Measurements from ENCODE around the gene SLC2A9. TPM values are rescaled to one million over a fixed set of nuclear protein-coding genes. Genes with fewer than 3 reads are reported as not detected.

SLC2A9 gene
- total RNA-seq, 2 donors from 2014 or later = 1.1 to 1.8 TPM

- Mint-ChIP-seq H3K27me3 (no peaks in the 10 kb centered on the region), H3K4me1 (no peaks in the 10 kb centered on the region), H3K27ac (no peak overlapping the region), H3K4me3 (no peak overlapping the region), H3K36me3 (ENCODE audit: low read depth) (no peaks in the 10 kb centered on the region), H3K9me3 (no peaks in the 10 kb centered on the region)
- no peak for ATAC-seq (replicated peaks)
These were observed 88.1 kb downstream of the SLC2A9 start for GRCh38 chr4:9933184-9933583.

- Mint-ChIP-seq H3K4me1 (no peaks in the 10 kb centered on the region), H3K9me3 (no peaks in the 10 kb centered on the region), H3K27me3 (no peaks in the 10 kb centered on the region), H3K4me3 (no peak overlapping the region), H3K36me3 (ENCODE audit: low read depth) (no peaks in the 10 kb centered on the region), H3K27ac (no peak overlapping the region)
- no peak for ATAC-seq (replicated peaks)
These were observed 88.5 kb downstream of the SLC2A9 start for GRCh38 chr4:9932771-9933170.

- no peaks in the 10 kb centered on the region for H3K36me3 Mint-ChIP-seq (ENCODE audit: low read depth)
- no peak for ATAC-seq (replicated peaks)
- H3K27me3 Mint-ChIP-seq = no peaks in the 10 kb centered on the region
These were observed 90.2 kb downstream of the SLC2A9 start for GRCh38 chr4:9931146-9931545.

GRCh38 chr4:9929111-9929510 lies 92.2 kb downstream of the SLC2A9 start:
- no peaks in the 10 kb centered on the region for H3K9me3 Mint-ChIP-seq
- no peaks in the 10 kb centered on the region for H3K4me1 Mint-ChIP-seq
- no peaks in the 10 kb centered on the region for H3K36me3 Mint-ChIP-seq (ENCODE audit: low read depth)
- no peak overlapping the region for H3K4me3 Mint-ChIP-seq
- no peak for ATAC-seq (replicated peaks)
- no peaks in the 10 kb centered on the region for H3K27me3 Mint-ChIP-seq
- no peak overlapping the region for H3K27ac Mint-ChIP-seq

More at GRCh38 chr4:9931146-9931545, 90.2 kb downstream of the SLC2A9 start:
- H3K9me3 Mint-ChIP-seq = no peaks in the 10 kb centered on the region
- no peaks in the 10 kb centered on the region for H3K4me1 Mint-ChIP-seq
- no peak overlapping the region for H3K4me3 Mint-ChIP-seq
- no peak overlapping the region for H3K27ac Mint-ChIP-seq

GRCh38 chr4:9927341-9928007 lies 93.8 kb downstream of the SLC2A9 start:
- no peak overlapping the region for H3K27ac Mint-ChIP-seq
- H3K9me3 Mint-ChIP-seq = no peaks in the 10 kb centered on the region
- H3K4me3 Mint-ChIP-seq = no peak overlapping the region
- no peaks in the 10 kb centered on the region for H3K36me3 Mint-ChIP-seq (ENCODE audit: low read depth)
- no peak for ATAC-seq (replicated peaks)
- peaks cover 3% of the 10 kb centered on the region for H3K27me3 Mint-ChIP-seq
- no peaks in the 10 kb centered on the region for H3K4me1 Mint-ChIP-seq

GRCh38 chr4:9926586-9926985 lies 94.7 kb downstream of the SLC2A9 start:
- no peaks in the 10 kb centered on the region for H3K4me1 Mint-ChIP-seq
- H3K36me3 Mint-ChIP-seq (ENCODE audit: low read depth) = no peaks in the 10 kb centered on the region
- no peak overlapping the region for H3K27ac Mint-ChIP-seq
- ATAC-seq (replicated peaks) = no peak
- peaks cover 3% of the 10 kb centered on the region for H3K27me3 Mint-ChIP-seq
- H3K9me3 Mint-ChIP-seq = no peaks in the 10 kb centered on the region
- no peak overlapping the region for H3K4me3 Mint-ChIP-seq

- no peaks in the 10 kb centered on the region for H3K9me3 Mint-ChIP-seq
- H3K4me1 Mint-ChIP-seq = no peaks in the 10 kb centered on the region
- no peak overlapping the region for H3K27ac Mint-ChIP-seq
- H3K4me3 Mint-ChIP-seq = no peak overlapping the region
- no peak for ATAC-seq (replicated peaks)
- peaks cover 3% of the 10 kb centered on the region for H3K27me3 Mint-ChIP-seq
- no peaks in the 10 kb centered on the region for H3K36me3 Mint-ChIP-seq (ENCODE audit: low read depth)
These were observed 95.4 kb downstream of the SLC2A9 start for GRCh38 chr4:9925750-9926439.

- H3K27me3 Mint-ChIP-seq = peaks cover 3% of the 10 kb centered on the region
- no peak overlapping the region for H3K4me3 Mint-ChIP-seq
- H3K4me1 Mint-ChIP-seq = no peaks in the 10 kb centered on the region
- no peaks in the 10 kb centered on the region for H3K9me3 Mint-ChIP-seq
- ATAC-seq (replicated peaks) = no peak
- H3K27ac Mint-ChIP-seq = no peak overlapping the region
- no peaks in the 10 kb centered on the region for H3K36me3 Mint-ChIP-seq (ENCODE audit: low read depth)
These were observed 96.5 kb downstream of the SLC2A9 start for GRCh38 chr4:9924750-9925149.

- no peak overlapping the region for H3K27ac Mint-ChIP-seq
- H3K36me3 Mint-ChIP-seq (ENCODE audit: low read depth) = no peaks in the 10 kb centered on the region
- no peak overlapping the region for H3K4me3 Mint-ChIP-seq
- peaks cover 3% of the 10 kb centered on the region for H3K27me3 Mint-ChIP-seq
- H3K4me1 Mint-ChIP-seq = no peaks in the 10 kb centered on the region
- no peaks in the 10 kb centered on the region for H3K9me3 Mint-ChIP-seq
- ATAC-seq (replicated peaks) = no peak
These were observed 98.0 kb downstream of the SLC2A9 start for GRCh38 chr4:9923195-9923812.

GRCh38 chr4:9921326-9921725 lies 100.0 kb downstream of the SLC2A9 start:
- Mint-ChIP-seq H3K9me3 (no peaks in the 10 kb centered on the region), H3K27me3 (peaks cover 3% of the 10 kb centered on the region), H3K36me3 (ENCODE audit: low read depth) (no peaks in the 10 kb centered on the region), H3K4me3 (no peak overlapping the region), H3K4me1 (no peaks in the 10 kb centered on the region), H3K27ac (no peak overlapping the region)
- no peak for ATAC-seq (replicated peaks)

GRCh38 chr4:9920029-9920428 lies 101.3 kb downstream of the SLC2A9 start:
- no peaks in the 10 kb centered on the region for H3K36me3 Mint-ChIP-seq (ENCODE audit: low read depth)
- no peaks in the 10 kb centered on the region for H3K4me1 Mint-ChIP-seq
- no peak overlapping the region for H3K27ac Mint-ChIP-seq
- ATAC-seq (replicated peaks) = no peak
- H3K27me3 Mint-ChIP-seq = peaks cover 3% of the 10 kb centered on the region
- H3K4me3 Mint-ChIP-seq = no peak overlapping the region
- H3K9me3 Mint-ChIP-seq = no peaks in the 10 kb centered on the region

- Mint-ChIP-seq H3K27me3 (peaks cover 3% of the 10 kb centered on the region), H3K27ac (no peak overlapping the region), H3K4me1 (no peaks in the 10 kb centered on the region), H3K36me3 (ENCODE audit: low read depth) (no peaks in the 10 kb centered on the region), H3K4me3 (no peak overlapping the region), H3K9me3 (no peaks in the 10 kb centered on the region)
- no peak for ATAC-seq (replicated peaks)
These were observed 102.2 kb downstream of the SLC2A9 start for GRCh38 chr4:9919047-9919446.

- Mint-ChIP-seq H3K27me3 (peaks cover 8% of the 10 kb centered on the region), H3K4me3 (no peak overlapping the region), H3K4me1 (no peaks in the 10 kb centered on the region), H3K9me3 (no peaks in the 10 kb centered on the region), H3K27ac (no peak overlapping the region), H3K36me3 (ENCODE audit: low read depth) (no peaks in the 10 kb centered on the region)
- no peak for ATAC-seq (replicated peaks)
These were observed 102.8 kb downstream of the SLC2A9 start for GRCh38 chr4:9918484-9918883.

- ATAC-seq (replicated peaks) = no peak
- Mint-ChIP-seq H3K36me3 (ENCODE audit: low read depth) (no peaks in the 10 kb centered on the region), H3K27ac (no peak overlapping the region), H3K4me3 (no peak overlapping the region), H3K4me1 (no peaks in the 10 kb centered on the region), H3K27me3 (peaks cover 5% of the 10 kb centered on the region), H3K9me3 (no peaks in the 10 kb centered on the region)
These were observed 104.4 kb downstream of the SLC2A9 start for GRCh38 chr4:9916937-9917336.

GRCh38 chr4:9916346-9916745 lies 105.0 kb downstream of the SLC2A9 start:
- no peak for ATAC-seq (replicated peaks)
- Mint-ChIP-seq H3K27ac (no peak overlapping the region), H3K27me3 (peaks cover 5% of the 10 kb centered on the region), H3K4me1 (no peaks in the 10 kb centered on the region), H3K4me3 (no peak overlapping the region), H3K9me3 (no peaks in the 10 kb centered on the region), H3K36me3 (ENCODE audit: low read depth) (no peaks in the 10 kb centered on the region)

All from activated T-helper 17 cell treated with anti-CD3 and anti-CD28 coated beads, Interleukin-2, amount 50 U/mL, for 72 hours (primary cell).